ENCODE results near the gene ARRDC5. TPM values are rescaled to one million over a fixed set of nuclear protein-coding genes. Genes with fewer than 3 reads are reported as not detected.
A peak's percentile ranks its signal among the peaks of the same experiment; 100 is the strongest.

ARRDC5 gene
- total and polyA plus RNA-seq, 12 donors, result 0.06 to 1.1 (median 0.24) TPM; not detected in 2

DNA sequence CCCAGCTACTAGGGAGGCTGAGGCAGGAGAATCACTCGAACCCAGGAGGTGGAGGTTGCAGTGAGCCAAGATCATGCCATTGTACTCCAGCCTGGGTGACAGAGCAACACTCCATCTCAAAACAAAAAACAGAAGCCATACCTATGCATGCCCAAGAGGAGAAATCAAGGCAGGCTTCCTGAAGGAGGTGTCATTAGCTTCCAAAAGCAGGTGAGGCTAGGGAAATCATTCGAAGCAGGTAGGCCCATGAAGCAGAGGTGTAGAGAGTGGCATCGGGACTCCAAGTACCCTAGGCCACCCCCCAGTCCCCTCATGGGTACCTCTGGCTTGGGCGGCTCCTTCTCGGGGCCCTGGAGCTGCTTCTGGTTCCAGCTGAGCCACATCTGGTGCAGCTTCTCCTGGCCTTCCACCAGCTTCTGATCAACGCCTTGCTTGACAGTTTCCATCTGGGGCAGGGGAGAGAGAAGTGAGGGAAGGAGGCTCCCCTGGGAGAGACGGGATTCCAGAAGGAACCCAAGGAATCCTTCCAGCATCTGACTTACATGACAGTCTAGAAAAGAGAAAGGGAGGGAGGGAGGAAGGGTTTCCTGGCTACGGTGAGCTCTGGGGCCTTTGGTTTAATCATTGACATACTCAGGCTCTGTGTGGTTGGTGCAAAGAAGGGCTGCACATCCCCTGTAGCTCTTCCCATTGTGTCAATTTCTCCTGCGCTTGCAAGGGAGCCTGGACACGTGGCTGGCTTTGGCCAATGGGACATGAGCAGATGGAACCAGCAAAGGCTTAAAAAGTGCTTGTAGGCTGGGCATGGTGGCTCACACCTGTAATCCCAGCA is 58.1 kb downstream of the ARRDC5 start:
- intact Hi-C loops (cut with DNase I), result no loop called here
- Histone ChIP-seq H3K27me3 (no peaks in the 10 kb centered on the region), H3K9me3 (replicated peaks in 1 of 3) (no peaks in the 10 kb centered on the region), H3K4me3 (no peak overlapping the region), H3K27ac (peak overlapping the region in 2 of 5 donors; percentile 39 to 75), H3K4me1 (replicated peaks in 1 of 2) (peaks cover 0 to 7% of the 10 kb centered on the region in 2 donors), H3K36me3 (replicated peaks in 1 of 2) (peaks cover 0 to 62% of the 10 kb centered on the region in 2 donors)
- no peak for TF ChIP-seq CTCF (IDR thresholded peaks at IDR 0.05)
- TF ChIP-seq POLR2A (IDR thresholded peaks at IDR 0.05), result no peak
- WGBS, 4 donors, result 69 to 86% (median 82%) methylated on average over 6 to 10 of the region's 10 CpGs
- no peak for DNase-seq

GRCh38 chr19:4843647-4843965 is 59.1 kb downstream of the ARRDC5 start:
- Histone ChIP-seq H3K4me1 (replicated peaks in 1 of 2) (peaks cover 0 to 7% of the 10 kb centered on the region in 2 donors), H3K27me3 (no peaks in the 10 kb centered on the region), H3K36me3 (replicated peaks in 1 of 2) (peaks cover 0 to 71% of the 10 kb centered on the region in 2 donors), H3K27ac (no peak overlapping the region), H3K4me3 (no peak overlapping the region), H3K9me3 (replicated peaks in 1 of 3) (no peaks in the 10 kb centered on the region)
- TF ChIP-seq CTCF (IDR thresholded peaks at IDR 0.05) (no peak), POLR2A (IDR thresholded peaks at IDR 0.05) (no peak)
- intact Hi-C loops (cut with DNase I), result no loop called here
- 91 to 97% (median 96%) methylated on average over 6 of the region's 6 CpGs for WGBS, 4 donors
- DNase-seq, result no peak

Small RNAs within 50 kb of the gene (microRNA-seq; reads per million reads assigned to microRNA genes)
- gene MIR4747, result 0 to 0.89 (median 0) reads per million in 3 donors

Small RNAs within 50 kb of the gene (small RNA-seq; reads per million reads assigned to genes)
- gene MIR4747, result 0 reads per million in 2 donors

Other genes with a start within 250 kb of the ARRDC5 start
- 100 to 1,000 TPM in 2 of 9 donors, 10 to 100 TPM in 7; 52.1 to 159 (median 74.9) TPM for gene MYDGF, start 232.6 kb downstream of the ARRDC5 start, total RNA-seq
- gene MYDGF, start 232.6 kb downstream of the ARRDC5 start, polyA plus RNA-seq, result 10 to 100 TPM; 35.9 to 86.9 (median 76.1) TPM
- 100 to 1,000 TPM in 1 of 9 donors, 10 to 100 TPM in 7, 1 to 10 TPM in 1; 9.5 to 117 (median 50.2) TPM for gene DPP9, start 179.1 kb downstream of the ARRDC5 start, total RNA-seq
- 10 to 100 TPM; 14.6 to 56.3 (median 32.1) TPM for gene DPP9, start 179.1 kb downstream of the ARRDC5 start, polyA plus RNA-seq
- 10 to 100 TPM; 11.0 to 25.8 (median 17.8) TPM for gene FEM1A, start 111.2 kb downstream of the ARRDC5 start, total RNA-seq
- 1 to 10 TPM; 3.6 to 5.9 (median 4.3) TPM for gene FEM1A, start 111.2 kb downstream of the ARRDC5 start, polyA plus RNA-seq
- gene TICAM1, start 71.2 kb downstream of the ARRDC5 start, total RNA-seq, result 10 to 100 TPM in 1 of 9 donors, 1 to 10 TPM in 7, under 1 TPM in 1; 0.61 to 12.0 (median 6.7) TPM
- 1 to 10 TPM; 1.9 to 9.3 (median 7.4) TPM for gene TICAM1, start 71.2 kb downstream of the ARRDC5 start, polyA plus RNA-seq
- 100 to 1,000 TPM in 7 of 9 donors, 10 to 100 TPM in 2; 64.9 to 181 (median 115) TPM for gene PLIN3, start 35.2 kb downstream of the ARRDC5 start, total RNA-seq
- gene PLIN3, start 35.2 kb downstream of the ARRDC5 start, polyA plus RNA-seq, result 10 to 100 TPM; 21.3 to 59.2 (median 32.3) TPM
- gene UHRF1, start 6.6 kb upstream of the ARRDC5 start, total RNA-seq, result 10 to 100 TPM in 1 of 9 donors, 1 to 10 TPM in 5, under 1 TPM in 3; 0.87 to 11.0 (median 1.2) TPM
- gene UHRF1, start 6.6 kb upstream of the ARRDC5 start, polyA plus RNA-seq, result 1 to 10 TPM in 1 of 3 donors, under 1 TPM in 2; 0.56 to 1.2 (median 0.88) TPM
- 10 to 100 TPM in 8 of 9 donors, 1 to 10 TPM in 1; 9.8 to 65.1 (median 47.5) TPM for gene KDM4B, start 66.2 kb upstream of the ARRDC5 start, total RNA-seq
- gene KDM4B, start 66.2 kb upstream of the ARRDC5 start, polyA plus RNA-seq, result 10 to 100 TPM; 11.4 to 46.6 (median 23.5) TPM

All from adrenal gland (tissue), 12 donors.